Measurements from ENCODE around the gene ISYNA1. TPM values are rescaled to one million over a fixed set of nuclear protein-coding genes. Genes with fewer than 3 reads are reported as not detected.

ISYNA1 gene
- total RNA-seq, 1 donor from 2014 or later, result 278 TPM

GRCh38 chr19:18470787-18471186, 32.9 kb upstream of the ISYNA1 start:
- H3K9me3 Mint-ChIP-seq, result no peaks in the 10 kb centered on the region
- no peak overlapping the region for H3K4me3 Mint-ChIP-seq
- H3K36me3 Mint-ChIP-seq, result no peaks in the 10 kb centered on the region
- TF ChIP-seq CTCF (conservative IDR thresholded peaks at IDR 0.05), result no peak
- DNase-seq (ENCODE audit: extremely low spot score, unreplicated experiment), result no peak
- H3K4me1 Mint-ChIP-seq (ENCODE audit: unreplicated experiment), result peaks cover 3% of the 10 kb centered on the region
- H3K27ac Mint-ChIP-seq, result no peak overlapping the region
- no peaks in the 10 kb centered on the region for H3K27me3 Mint-ChIP-seq

GRCh38 chr19:18469069-18469846, 31.3 kb upstream of the ISYNA1 start:
- Mint-ChIP-seq H3K4me3 (no peak overlapping the region), H3K27ac (no peak overlapping the region)

GRCh38 chr19:18468517-18468916, 30.6 kb upstream of the ISYNA1 start:
- no peak for TF ChIP-seq CTCF (conservative IDR thresholded peaks at IDR 0.05)
- no peak overlapping the region for H3K27ac Mint-ChIP-seq
- H3K4me3 Mint-ChIP-seq, result no peak overlapping the region
- H3K9me3 Mint-ChIP-seq, result no peaks in the 10 kb centered on the region
- H3K4me1 Mint-ChIP-seq (ENCODE audit: unreplicated experiment), result no peaks in the 10 kb centered on the region
- DNase-seq (ENCODE audit: extremely low spot score, unreplicated experiment), result no peak
- no peaks in the 10 kb centered on the region for H3K36me3 Mint-ChIP-seq
- H3K27me3 Mint-ChIP-seq, result no peaks in the 10 kb centered on the region

More at GRCh38 chr19:18469069-18469846, 31.3 kb upstream of the ISYNA1 start:
- H3K9me3 Mint-ChIP-seq, result no peaks in the 10 kb centered on the region
- no peaks in the 10 kb centered on the region for H3K36me3 Mint-ChIP-seq
- peak; percentile 81 for DNase-seq (ENCODE audit: extremely low spot score, unreplicated experiment)
- no peaks in the 10 kb centered on the region for H3K4me1 Mint-ChIP-seq (ENCODE audit: unreplicated experiment)
- TF ChIP-seq CTCF (conservative IDR thresholded peaks at IDR 0.05), result peak; percentile 86
- H3K27me3 Mint-ChIP-seq, result no peaks in the 10 kb centered on the region

- Mint-ChIP-seq H3K27me3 (no peaks in the 10 kb centered on the region), H3K9me3 (no peaks in the 10 kb centered on the region), H3K4me1 (ENCODE audit: unreplicated experiment) (no peaks in the 10 kb centered on the region), H3K27ac (no peak overlapping the region), H3K36me3 (no peaks in the 10 kb centered on the region), H3K4me3 (peak overlapping the region; percentile 7)
- TF ChIP-seq CTCF (conservative IDR thresholded peaks at IDR 0.05), result no peak
- DNase-seq (ENCODE audit: extremely low spot score, unreplicated experiment), result no peak
Measured at GRCh38 chr19:18467978-18468377, 30.0 kb upstream of the ISYNA1 start.

GRCh38 chr19:18466354-18466753, 28.4 kb upstream of the ISYNA1 start:
- H3K27ac Mint-ChIP-seq, result no peak overlapping the region
- H3K9me3 Mint-ChIP-seq, result no peaks in the 10 kb centered on the region
- H3K4me3 Mint-ChIP-seq, result no peak overlapping the region
- no peaks in the 10 kb centered on the region for H3K4me1 Mint-ChIP-seq (ENCODE audit: unreplicated experiment)
- DNase-seq (ENCODE audit: extremely low spot score, unreplicated experiment), result no peak
- H3K27me3 Mint-ChIP-seq, result no peaks in the 10 kb centered on the region
- H3K36me3 Mint-ChIP-seq, result no peaks in the 10 kb centered on the region
- TF ChIP-seq CTCF (conservative IDR thresholded peaks at IDR 0.05), result no peak
